Mucosa of descending colon (tissue), 3 donors: ENCODE data around the gene SYTL2. TPM values are rescaled to one million over a fixed set of nuclear protein-coding genes. Genes with fewer than 3 reads are reported as not detected.
A peak's percentile ranks its signal among the peaks of the same experiment; 100 is the strongest.

Source experiments
- ATAC-seq: fragments of 200-7000 bp; cut with Tn5 transposase; one replicate; pipeline ENCODE4 v1.9.1; 2020; ENCODE audit warnings: mild to moderate bottlenecking, moderate library complexity
- DNase-seq, 3 donors: peaks; one replicate each; pipeline ENCODE4 v3.0.0-alpha.2; 2020
- H3K36me3 ChIP-seq: fragments of 200-600 bp; one replicate; pipeline ENCODE4 v1.8.0; 2021; ENCODE audit warnings: low read depth, mild to moderate bottlenecking
- H3K4me1 ChIP-seq: fragments of 200-600 bp; one replicate; pipeline ENCODE4 v1.8.0; 2021; ENCODE audit warnings: low read depth, mild to moderate bottlenecking
- H3K4me3 ChIP-seq: fragments of 200-600 bp; one replicate; pipeline ENCODE4 v1.8.0; 2021; ENCODE audit warnings: mild to moderate bottlenecking
- H3K9me3 ChIP-seq: fragments of 200-600 bp; one replicate; pipeline ENCODE4 v1.8.0; 2021; ENCODE audit warnings: mild to moderate bottlenecking
- intact Hi-C, 2 donors: fragments of 100-400 bp; cut with DNase I in 1 of 2; cut with micrococcal nuclease in 1 of 2; formaldehyde crosslinking; loops; one replicate each; pipeline versions ENCODE4 v1.11.0 to v1.11.1; 2022; cut with DNase I, micrococcal nuclease
- total RNA-seq, 3 donors: library from RNA; stranded (reverse); fragmentation: NEBNext Ultra II Directional in 2 of 3; extraction: Animal tissue kit (Norgen Biotek cat#: 25700) in 2 of 3; gene quantifications; one replicate each; pipeline versions ENCODE4 v1.2.1 to v1.2.4, GENCODE V29; 2021 to 2023
- TF ChIP-seq, protein P1 (sequence below): fragments of 200-600 bp; IDR thresholded peaks from one replicate; pipeline ENCODE4 v1.8.0; 2022; ENCODE audit warnings: antibody characterized with exemption, mild to moderate bottlenecking
- donor health status: DM: no; HTN: no; CAD: no; lungs with moderate emphysema.
- donor health status: DM: no; HTN: no; CAD: no.
- donor health status: DM: no; HTN: yes; CAD: no.

SYTL2 gene
- total RNA-seq, 3 donors from 2014 or later = 150 to 502 (median 282) TPM

DNA sequence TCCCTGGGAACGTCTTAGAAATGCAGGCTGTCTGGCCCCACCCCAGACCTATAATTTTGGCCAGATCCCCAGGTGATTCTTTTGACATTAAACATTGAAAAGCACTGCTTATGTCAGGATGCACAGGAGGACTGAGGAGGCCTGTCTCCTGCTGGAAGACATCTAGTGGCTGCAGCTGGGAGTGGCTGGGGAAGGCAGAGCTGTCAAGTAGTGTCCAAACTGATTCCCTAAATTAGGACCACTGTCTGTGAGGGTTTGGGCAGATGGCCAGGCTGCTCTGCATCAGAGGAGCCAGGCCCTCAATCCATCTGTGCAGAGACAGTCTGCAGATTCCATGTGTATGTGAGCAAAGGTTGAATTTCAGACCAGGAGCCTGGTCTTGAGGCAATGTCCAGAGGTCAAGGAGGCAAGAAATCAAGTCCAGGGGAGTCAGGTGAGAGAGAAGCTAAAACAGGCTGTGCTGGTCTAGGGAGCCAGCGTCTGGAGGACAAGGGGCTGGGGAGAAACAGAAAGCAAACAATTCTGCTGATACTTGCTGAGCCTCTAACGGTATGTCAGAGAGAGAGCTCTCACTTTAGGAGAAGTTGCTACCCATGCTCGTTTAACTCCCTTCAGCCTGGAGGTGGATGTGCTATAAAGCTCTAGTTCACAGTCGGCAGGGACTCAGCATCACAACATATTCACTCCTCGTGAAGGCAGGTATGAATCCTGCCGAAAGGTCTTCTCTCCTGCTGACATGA, 15.3 kb upstream of the SYTL2 start:
- no peak overlapping the region for H3K4me3 ChIP-seq
- DNase-seq (peak; percentile 55 to 64 (median 63)), ATAC-seq (peak; percentile 40)
- H3K4me1 ChIP-seq = peaks cover 27% of the 10 kb centered on the region
- H3K36me3 ChIP-seq = no peaks in the 10 kb centered on the region
- intact Hi-C loops = no loop called here
- TF ChIP-seq, protein P1, sequence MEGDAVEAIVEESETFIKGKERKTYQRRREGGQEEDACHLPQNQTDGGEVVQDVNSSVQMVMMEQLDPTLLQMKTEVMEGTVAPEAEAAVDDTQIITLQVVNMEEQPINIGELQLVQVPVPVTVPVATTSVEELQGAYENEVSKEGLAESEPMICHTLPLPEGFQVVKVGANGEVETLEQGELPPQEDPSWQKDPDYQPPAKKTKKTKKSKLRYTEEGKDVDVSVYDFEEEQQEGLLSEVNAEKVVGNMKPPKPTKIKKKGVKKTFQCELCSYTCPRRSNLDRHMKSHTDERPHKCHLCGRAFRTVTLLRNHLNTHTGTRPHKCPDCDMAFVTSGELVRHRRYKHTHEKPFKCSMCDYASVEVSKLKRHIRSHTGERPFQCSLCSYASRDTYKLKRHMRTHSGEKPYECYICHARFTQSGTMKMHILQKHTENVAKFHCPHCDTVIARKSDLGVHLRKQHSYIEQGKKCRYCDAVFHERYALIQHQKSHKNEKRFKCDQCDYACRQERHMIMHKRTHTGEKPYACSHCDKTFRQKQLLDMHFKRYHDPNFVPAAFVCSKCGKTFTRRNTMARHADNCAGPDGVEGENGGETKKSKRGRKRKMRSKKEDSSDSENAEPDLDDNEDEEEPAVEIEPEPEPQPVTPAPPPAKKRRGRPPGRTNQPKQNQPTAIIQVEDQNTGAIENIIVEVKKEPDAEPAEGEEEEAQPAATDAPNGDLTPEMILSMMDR = peak; percentile 38
- no peaks in the 10 kb centered on the region for H3K9me3 ChIP-seq

DNA sequence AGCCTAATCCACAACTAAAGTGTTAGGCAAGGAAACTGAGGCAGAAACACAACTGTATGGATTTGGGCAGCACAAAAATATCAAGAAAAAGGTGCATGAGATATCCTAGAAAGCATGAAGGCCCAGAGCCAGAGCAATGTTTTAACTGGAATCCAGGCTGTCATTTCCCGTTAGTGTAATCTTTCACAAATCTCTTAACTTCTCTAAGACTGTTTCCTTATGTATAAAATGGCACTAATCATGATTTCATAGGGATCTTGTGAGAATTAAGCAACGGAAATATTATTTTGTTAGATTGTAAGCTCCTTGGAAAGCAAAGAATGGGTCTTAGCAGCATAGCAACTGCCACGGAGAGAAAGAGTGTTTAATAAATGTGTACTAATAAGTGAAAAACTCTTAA, 14.7 kb upstream of the SYTL2 start:
- ATAC-seq = no peak
- H3K36me3 ChIP-seq = no peaks in the 10 kb centered on the region
- intact Hi-C loops = no loop called here

DNA sequence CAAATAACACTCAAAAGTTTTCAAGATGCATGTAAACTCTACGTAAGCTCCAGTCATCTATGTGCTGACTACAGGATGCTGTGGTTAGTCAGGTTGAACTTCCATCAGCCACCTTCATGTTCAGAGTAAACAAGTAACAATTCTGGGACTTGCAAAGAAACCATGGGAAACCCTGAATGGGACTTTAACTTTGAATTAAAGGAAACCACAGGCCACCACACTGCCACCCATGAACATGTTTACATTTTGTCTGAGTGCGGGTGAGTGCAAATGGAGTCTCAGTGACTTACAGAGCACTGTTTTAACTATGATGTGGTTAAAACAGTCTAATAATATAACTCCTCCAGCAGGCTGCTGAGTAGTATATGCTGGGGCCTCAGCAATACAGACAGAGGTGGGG, 12.9 kb upstream of the SYTL2 start:
- Histone ChIP-seq H3K4me3 (no peak overlapping the region), H3K36me3 (no peaks in the 10 kb centered on the region), H3K9me3 (no peaks in the 10 kb centered on the region), H3K4me1 (peaks cover 27% of the 10 kb centered on the region)
- ATAC-seq = peak; percentile 43
- intact Hi-C loops = no loop called here
- peak in 1 of 3 donors; percentile 35 for DNase-seq
- TF ChIP-seq, protein P1 = no peak

More for the DNA sequence above, 14.7 kb upstream of the SYTL2 start:
- DNase-seq = no peak
- TF ChIP-seq, protein P1 = no peak
- Histone ChIP-seq H3K4me3 (no peak overlapping the region), H3K9me3 (no peaks in the 10 kb centered on the region), H3K4me1 (peaks cover 27% of the 10 kb centered on the region)

DNA sequence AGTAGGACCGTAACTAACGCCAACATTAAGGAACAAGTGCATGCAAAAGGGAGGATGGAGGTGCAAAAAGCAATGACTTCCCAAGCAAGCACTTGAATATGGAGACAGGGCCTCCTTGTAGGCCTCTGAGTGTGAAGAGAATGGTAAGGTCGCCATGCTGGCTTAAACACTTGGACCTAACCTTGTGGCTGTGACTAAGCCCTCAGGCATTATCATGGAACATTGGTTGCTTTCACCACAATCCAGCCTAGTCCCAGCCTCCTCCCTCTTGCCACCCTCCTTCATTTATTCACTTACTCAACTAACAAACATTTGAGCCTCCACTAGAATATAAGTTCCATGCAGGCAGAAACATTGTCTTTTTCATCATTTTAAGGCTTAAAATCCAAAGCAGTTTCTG, 11.9 kb upstream of the SYTL2 start:
- no peak for DNase-seq
- Histone ChIP-seq H3K9me3 (no peaks in the 10 kb centered on the region), H3K36me3 (no peaks in the 10 kb centered on the region), H3K4me3 (no peak overlapping the region), H3K4me1 (peaks cover 18% of the 10 kb centered on the region)
- no peak for ATAC-seq
- TF ChIP-seq, protein P1 = no peak
- intact Hi-C loops = no loop called here

DNA sequence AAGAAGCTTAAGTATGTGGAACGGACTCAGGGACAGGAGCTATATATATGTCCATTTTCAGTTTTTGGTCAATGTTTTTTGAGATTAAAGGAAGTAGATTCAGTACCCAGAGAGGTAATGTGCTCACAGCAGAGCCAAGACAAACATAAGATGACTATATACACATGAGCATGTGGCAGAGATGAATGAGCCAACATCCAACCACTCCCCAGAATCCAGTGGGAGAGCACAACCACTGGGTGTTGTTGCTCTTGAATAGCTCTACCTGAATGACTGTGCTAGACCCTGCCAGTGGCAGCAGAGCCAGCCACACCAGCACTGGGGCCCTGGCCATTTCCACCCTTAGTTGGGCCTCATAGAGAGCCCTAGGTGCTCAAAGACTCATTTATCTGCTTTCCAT, 10.7 kb upstream of the SYTL2 start:
- peak; percentile 93 for ATAC-seq

More for the DNA sequence above, 10.7 kb upstream of the SYTL2 start:
- intact Hi-C loops = no loop called here
- TF ChIP-seq, protein P1 = no peak
- Histone ChIP-seq H3K4me3 (no peak overlapping the region), H3K36me3 (no peaks in the 10 kb centered on the region), H3K4me1 (peaks cover 13% of the 10 kb centered on the region), H3K9me3 (no peaks in the 10 kb centered on the region)
- DNase-seq = peak; percentile 60 to 72 (median 63)
